ENCODE data around the gene STK39.

STK39 gene

GRCh38 chr2:168096158-168096557 is 151.2 kb downstream of the STK39 start:
- no peak for TF ChIP-seq CTCF (IDR thresholded peaks at IDR 0.05; ENCODE audit: low read depth, low read length, missing control alignments)
- in situ Hi-C loops (cut with HindIII; ENCODE audit: low sequenced_read_pairs): no loop called here
- DNase-seq (ENCODE audit: low read depth): no peak

GRCh38 chr2:168091986-168092385 is 155.4 kb downstream of the STK39 start:
- H3K4me3 ChIP-seq (ENCODE audit: low read depth, low read length): no peak overlapping the region
- DNase-seq (ENCODE audit: low read depth): no peak
- in situ Hi-C loops (cut with HindIII; ENCODE audit: low sequenced_read_pairs): no loop called here
- no peak for TF ChIP-seq CTCF (IDR thresholded peaks at IDR 0.05; ENCODE audit: low read depth, low read length, missing control alignments)

More at GRCh38 chr2:168096158-168096557, 151.2 kb downstream of the STK39 start:
- H3K4me3 ChIP-seq (ENCODE audit: low read depth, low read length): no peak overlapping the region

GRCh38 chr2:168090366-168091135 is 156.8 kb downstream of the STK39 start:
- no peak overlapping the region for H3K4me3 ChIP-seq (ENCODE audit: low read depth, low read length)
- in situ Hi-C loops (cut with HindIII; ENCODE audit: low sequenced_read_pairs): no loop called here
- no peak for DNase-seq (ENCODE audit: low read depth)
- no peak for TF ChIP-seq CTCF (IDR thresholded peaks at IDR 0.05; ENCODE audit: low read depth, low read length, missing control alignments)

GRCh38 chr2:168089200-168089599 is 158.2 kb downstream of the STK39 start:
- DNase-seq (ENCODE audit: low read depth): no peak
- H3K4me3 ChIP-seq (ENCODE audit: low read depth, low read length): no peak overlapping the region
- in situ Hi-C loops (cut with HindIII; ENCODE audit: low sequenced_read_pairs): no loop called here
- no peak for TF ChIP-seq CTCF (IDR thresholded peaks at IDR 0.05; ENCODE audit: low read depth, low read length, missing control alignments)

GRCh38 chr2:168087401-168087800 is 160.0 kb downstream of the STK39 start:
- no peak overlapping the region for H3K4me3 ChIP-seq (ENCODE audit: low read depth, low read length)
- in situ Hi-C loops (cut with HindIII; ENCODE audit: low sequenced_read_pairs): no loop called here
- TF ChIP-seq CTCF (IDR thresholded peaks at IDR 0.05; ENCODE audit: low read depth, low read length, missing control alignments): no peak
- DNase-seq (ENCODE audit: low read depth): no peak

- no peak for DNase-seq (ENCODE audit: low read depth)
- H3K4me3 ChIP-seq (ENCODE audit: low read depth, low read length): no peak overlapping the region
- in situ Hi-C loops (cut with HindIII; ENCODE audit: low sequenced_read_pairs): no loop called here
- no peak for TF ChIP-seq CTCF (IDR thresholded peaks at IDR 0.05; ENCODE audit: low read depth, low read length, missing control alignments)
Measured at GRCh38 chr2:168086851-168087250, 160.5 kb downstream of the STK39 start.

All from astrocyte of the cerebellum (primary cell).